Liver (tissue), 9 donors: ENCODE results near the gene PPM1M. TPM values are rescaled to one million over a fixed set of nuclear protein-coding genes. Genes with fewer than 3 reads are reported as not detected.
A peak's percentile ranks its signal among the peaks of the same experiment; 100 is the strongest.

Experiments used
- DNase-seq: peaks from one replicate; pipeline ENCODE4 v3.0.0-alpha.2; 2017; ENCODE audit warnings: low spot score
- H3K27ac ChIP-seq, 2 donors: one replicate each; pipeline ENCODE4 v1.7.0; 2013; ENCODE audit warnings: inconsistent platforms in 2 of 2, low read length in 2 of 2, control low read depth in 1 of 2, low read depth in 1 of 2, mild to moderate bottlenecking in 1 of 2
- H3K27me3 ChIP-seq, 4 donors: one replicate each; pipeline versions ENCODE4 v1.6.1 to v1.7.0; 2013; ENCODE audit warnings: low read length in 3 of 4, inconsistent platforms in 1 of 4, mild to moderate bottlenecking in 1 of 4, moderate library complexity in 1 of 4; ENCODE audit not compliant: control insufficient read depth in 4 of 4, insufficient read depth in 4 of 4
- H3K36me3 ChIP-seq, 4 donors: one replicate each; pipeline versions ENCODE4 v1.6.1 to v1.7.0; 2013; ENCODE audit warnings: low read length in 3 of 4, mild to moderate bottlenecking in 3 of 4, low read depth in 1 of 4, moderate library complexity in 1 of 4; ENCODE audit not compliant: control insufficient read depth in 4 of 4, insufficient read depth in 3 of 4
- H3K4me1 ChIP-seq, 4 donors: one replicate each; pipeline versions ENCODE4 v1.6.1 to v1.7.0; 2013; ENCODE audit warnings: low read length in 3 of 4, mild to moderate bottlenecking in 3 of 4, moderate library complexity in 1 of 4; ENCODE audit not compliant: control insufficient read depth in 4 of 4, insufficient read depth in 4 of 4
- H3K4me3 ChIP-seq, 3 donors: one replicate each; pipeline versions ENCODE4 v1.6.1 to v1.7.0; 2013; ENCODE audit warnings: low read length in 3 of 3, control low read depth in 1 of 3, low read depth in 1 of 3, mild to moderate bottlenecking in 1 of 3
- H3K9ac ChIP-seq, 2 donors: one replicate each; pipeline ENCODE4 v1.7.0; 2013; ENCODE audit warnings: low read length in 2 of 2, mild to moderate bottlenecking in 2 of 2, moderate library complexity in 2 of 2, control low read depth in 1 of 2, low read depth in 1 of 2
- H3K9me3 ChIP-seq, 4 donors: one replicate each; pipeline versions ENCODE4 v1.6.1 to v1.7.0; 2013; ENCODE audit warnings: low read length in 3 of 4; ENCODE audit not compliant: control insufficient read depth in 4 of 4
- CTCF ChIP-seq: fragments of 150-350 bp; IDR thresholded peaks from 2 replicates; pipeline ENCODE4 v1.5.1; 2017; ENCODE audit warnings: improper control_type of control experiment, low read depth, low read length; ENCODE audit not compliant: missing input control
- EGR1 ChIP-seq, 2 donors: IDR thresholded peaks; 2 replicates each; pipeline ENCODE4 v1.6.1; 2016 to 2018; ENCODE audit warnings: antibody characterized with exemption in 2 of 2, low read depth in 2 of 2
- FOXA1 ChIP-seq: IDR thresholded peaks from 2 replicates; pipeline ENCODE4 v1.6.1; 2016; ENCODE audit warnings: antibody characterized with exemption
- FOXA2 ChIP-seq: IDR thresholded peaks from 2 replicates; pipeline ENCODE4 v1.6.1; 2016; ENCODE audit warnings: antibody characterized with exemption
- GABPA ChIP-seq, 2 donors: IDR thresholded peaks in 1 of 2; conservative IDR thresholded peaks in 1 of 2; 2 replicates each; pipeline ENCODE4 v1.6.1; 2016; ENCODE audit warnings: antibody characterized with exemption in 2 of 2, mild to moderate bottlenecking in 1 of 2, moderate library complexity in 1 of 2
- HNF4A ChIP-seq, 2 donors: conservative IDR thresholded peaks; 2 replicates each; pipeline ENCODE4 v1.6.1; 2016; ENCODE audit warnings: antibody characterized with exemption in 2 of 2, mild to moderate bottlenecking in 2 of 2
- JUND ChIP-seq, 2 donors: IDR thresholded peaks; 2 replicates each; pipeline ENCODE4 v1.6.1; 2016; ENCODE audit warnings: antibody characterized with exemption in 2 of 2
- RAD21 ChIP-seq, 2 donors: IDR thresholded peaks; 2 replicates each; pipeline ENCODE4 v1.6.1; 2016; ENCODE audit warnings: antibody characterized with exemption in 2 of 2, mild to moderate bottlenecking in 2 of 2
- REST ChIP-seq: IDR thresholded peaks from 2 replicates; pipeline ENCODE4 v1.6.1; 2016; ENCODE audit warnings: antibody characterized with exemption, mild to moderate bottlenecking
- RXRA ChIP-seq, 2 donors: IDR thresholded peaks; 2 replicates each; pipeline ENCODE4 v1.6.1; 2017 to 2018; ENCODE audit warnings: antibody characterized with exemption in 2 of 2, mild to moderate bottlenecking in 1 of 2
- SP1 ChIP-seq: IDR thresholded peaks from 2 replicates; pipeline ENCODE4 v1.6.1; 2018; ENCODE audit warnings: antibody characterized with exemption, mild to moderate bottlenecking
- YY1 ChIP-seq: IDR thresholded peaks from 2 replicates; pipeline ENCODE4 v1.6.1; 2016; ENCODE audit warnings: antibody characterized with exemption, mild to moderate bottlenecking
- ZBTB33 ChIP-seq: IDR thresholded peaks from 2 replicates; pipeline ENCODE4 v1.6.1; 2016; ENCODE audit warnings: antibody characterized with exemption
- WGBS: extraction: QIAGEN DNeasy Blood & Tissue Kit; methylation state at CpG from one replicate; pipeline ENCODE4 v1.1.7; 2013; 5-methylcytosine and 5-hydroxymethylcytosine counted together
- polyA plus RNA-seq, 2 donors: library from polyadenylated mRNA; stranded (reverse) in 1 of 2; unstranded in 1 of 2; fragments of 200-250 nt in 1 of 2; fragments of >200 nt in 1 of 2; fragmentation: Nextera tagmentation in 1 of 2; extraction: Ambion mirVana in 1 of 2; gene quantifications; one replicate each; pipeline versions ENCODE4 v1.2.1 to v1.2.3, GENCODE V29; 2013 to 2015
- total RNA-seq, 2 donors: library from RNA; depleted of rRNA; stranded (reverse); fragments of >200 nt; gene quantifications; one replicate each; pipeline ENCODE4 v1.2.3, GENCODE V29; 2014
- donor health status: healthy.
- donor health status: healthy.
- donor health status: healthy.
- donor health status: healthy.
- donor health status: healthy.

Gene PPM1M
- total and polyA plus RNA-seq, 4 donors: 2.8 to 5.5 (median 4.6) TPM

DNA sequence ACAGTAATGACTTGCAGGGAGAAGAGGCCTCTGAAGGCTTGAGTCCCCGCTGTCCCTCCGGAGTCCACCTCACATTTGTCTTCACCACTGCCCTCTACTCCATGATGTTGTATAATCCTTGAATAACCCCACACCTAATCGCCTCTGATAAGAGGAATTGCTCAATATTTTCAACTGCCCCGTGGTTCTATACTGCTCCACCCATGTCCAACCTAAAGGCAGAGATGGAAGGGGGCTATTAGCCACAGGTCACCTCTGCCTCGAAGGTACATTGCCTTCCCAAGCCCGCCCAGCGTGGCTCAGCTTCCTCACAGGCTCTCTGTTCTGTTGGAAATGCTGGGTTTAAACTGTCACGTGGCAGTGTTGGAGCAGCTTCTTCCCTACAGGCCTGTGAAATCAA is 32.6 kb upstream of the PPM1M start:
- DNase-seq: no peak
- Histone ChIP-seq H3K27ac (peak overlapping the region; percentile 5 to 23), H3K9ac (no peak overlapping the region), H3K27me3 (no peaks in the 10 kb centered on the region), H3K4me3 (no peak overlapping the region), H3K36me3 (peaks cover 19 to 64% (median 58%) of the 10 kb centered on the region in 4 donors), H3K9me3 (no peaks in the 10 kb centered on the region), H3K4me1 (peaks cover 3 to 66% (median 41%) of the 10 kb centered on the region in 4 donors)
- WGBS: 58% methylated on average over 8 of the region's 8 CpGs
- TF ChIP-seq SP1 (no peak), RXRA (IDR thresholded peaks at IDR 0.05) (peak in 1 of 2 donors; percentile 23)

GRCh38 chr3:52213901-52214300 is 31.7 kb upstream of the PPM1M start:
- DNase-seq: no peak

More at GRCh38 chr3:52213901-52214300, 31.7 kb upstream of the PPM1M start:
- Histone ChIP-seq H3K27ac (no peak overlapping the region), H3K36me3 (peaks cover 19 to 55% (median 49%) of the 10 kb centered on the region in 4 donors), H3K9ac (no peak overlapping the region), H3K4me1 (peaks cover 3 to 59% (median 35%) of the 10 kb centered on the region in 4 donors), H3K4me3 (no peak overlapping the region), H3K27me3 (no peaks in the 10 kb centered on the region), H3K9me3 (no peaks in the 10 kb centered on the region)
- TF ChIP-seq YY1: no peak
- no peak for TF ChIP-seq ZBTB33
- no peak for TF ChIP-seq FOXA1
- no peak for TF ChIP-seq REST
- no peak for TF ChIP-seq JUND (IDR thresholded peaks at IDR 0.05)
- no peak for TF ChIP-seq FOXA2
- no peak for TF ChIP-seq EGR1 (IDR thresholded peaks at IDR 0.05; ENCODE audit: low read depth in 2 of 2)
- no peak for TF ChIP-seq RAD21 (IDR thresholded peaks at IDR 0.05)
- no peak for TF ChIP-seq CTCF
- no peak for TF ChIP-seq HNF4A (conservative IDR thresholded peaks at IDR 0.05)
- no peak for TF ChIP-seq GABPA (IDR thresholded peaks at IDR 0.05 in 1 of 2, conservative IDR thresholded peaks at IDR 0.05 in 1 of 2)
